HepG2 (cell line): Measurements from ENCODE around the gene TGFBI. TPM values are rescaled to one million over a fixed set of nuclear protein-coding genes. Genes with fewer than 3 reads are reported as not detected.

Source experiments
- ATAC-seq: fragments of 200-7000 bp; cut with Tn5 transposase; 3 replicates; pipeline ENCODE4 v1.9.1; 2020; ENCODE audit warnings: mild to moderate bottlenecking, moderate library complexity
- BruUV-seq: library from RNA; stranded (reverse); fragments of 400-500 nt; replicated peaks from 2 replicates; lab custom pipeline; 2021; lab: Mats Ljungman, UMichigan
- CTCF ChIA-PET: fragments of 300-600 bp; formaldehyde crosslinking; extraction: SDS; loops from one replicate; lab custom pipeline; 2021; ENCODE audit warnings: low total read pairs, inconsistent platforms, low intra/inter-chr PET ratio; lab: Yijun Ruan, JAX
- POLR2A ChIA-PET: fragments of 350-600 bp; sonication (Branson Sonifier 250); formaldehyde crosslinking; loops from one replicate; lab custom pipeline; 2020; ENCODE audit warnings: antibody characterized with exemption, inconsistent platforms; lab: Yijun Ruan, JAX
- DNase-seq: peaks from one replicate; pipeline ENCODE4 v3.0.0-alpha.2; 2015; ENCODE audit warnings: low spot score
- FAIRE-seq: peaks from 3 replicates; lab custom pipeline; 2011; peaks lifted over from hg19 to GRCh38; lab: Jason Lieb, UNC
- H2AFZ ChIP-seq: one replicate; pipeline ENCODE4 v1.6.1; 2011; ENCODE audit warnings: low read length, inconsistent platforms
- H3K27ac ChIP-seq: fragments of 300-600 bp; 3 replicates; pipeline ENCODE4 v1.8.0; 2011; ENCODE audit warnings: mixed run types, mild to moderate bottlenecking, mixed read lengths, low read length, inconsistent platforms; ENCODE audit not compliant: insufficient read depth; ENCODE audit errors: extremely low read length
- H3K27me3 ChIP-seq, 2 experiments: fragments of 200-600 bp in 1 of 2; 2 replicates in 1 of 2; 3 replicates in 1 of 2; pipeline versions ENCODE4 v1.6.0 to v1.8.0; 2011; ENCODE audit warnings: low read length in 2 of 2, mild to moderate bottlenecking in 2 of 2, moderate library complexity in 2 of 2, inconsistent platforms in 1 of 2; ENCODE audit not compliant: insufficient read depth in 2 of 2, control insufficient read depth in 1 of 2
- H3K36me3 ChIP-seq, 2 experiments: fragments of 200-600 bp in 1 of 2; replicated peaks in 1 of 2; 2 replicates in 1 of 2; 3 replicates in 1 of 2; pipeline versions ENCODE4 v1.5.1 to v1.8.0; 2011; ENCODE audit warnings: low read length in 2 of 2, inconsistent platforms in 1 of 2; ENCODE audit not compliant: insufficient read depth in 2 of 2, control insufficient read depth in 1 of 2
- H3K4me1 ChIP-seq: 2 replicates; pipeline ENCODE4 v1.5.1; 2012; ENCODE audit warnings: low read length, inconsistent platforms; ENCODE audit not compliant: insufficient read depth
- H3K4me2 ChIP-seq: 2 replicates; pipeline ENCODE4 v1.6.0; 2011; ENCODE audit warnings: low read depth, low read length, inconsistent platforms
- H3K4me3 ChIP-seq, 3 experiments: fragments of 200-600 bp in 1 of 3; sonication (generic), shearing (Covaris generic) in 1 of 3; replicated peaks in 1 of 3; 2 replicates each; pipeline ENCODE4 v1.5.1; 2011 to 2016; ENCODE audit warnings: low read length in 3 of 3, inconsistent platforms in 2 of 3, low read depth in 2 of 3, mild to moderate bottlenecking in 2 of 3, control low read depth in 1 of 3, mixed read lengths in 1 of 3; ENCODE audit not compliant: insufficient read depth in 1 of 3
- H3K79me2 ChIP-seq: one replicate; pipeline ENCODE4 v1.6.1; 2011; ENCODE audit warnings: low read length, inconsistent platforms; ENCODE audit not compliant: insufficient read depth
- H3K9ac ChIP-seq: 2 replicates; pipeline ENCODE4 v1.6.0; 2011; ENCODE audit warnings: mild to moderate bottlenecking, low read depth, low read length, inconsistent platforms; ENCODE audit not compliant: insufficient read depth
- H3K9me3 ChIP-seq: 2 replicates; pipeline ENCODE4 v1.5.1; 2012; ENCODE audit warnings: mild to moderate bottlenecking, low read length
- H4K20me1 ChIP-seq: 2 replicates; pipeline ENCODE4 v1.6.0; 2011; ENCODE audit warnings: inconsistent platforms, mild to moderate bottlenecking, low read length, moderate library complexity; ENCODE audit not compliant: insufficient read depth
- FOXK1 ChIP-seq: sonication (generic); formaldehyde crosslinking; IDR thresholded peaks from 2 replicates; pipeline ENCODE4 v1.4.0; 2020; ENCODE audit warnings: low read depth, missing genetic modification reagents, borderline replicate concordance
- PHF21A ChIP-seq: sonication (generic); formaldehyde crosslinking; IDR thresholded peaks from 2 replicates; pipeline ENCODE4 v1.5.0; 2020; ENCODE audit warnings: mild to moderate bottlenecking, missing genetic modification reagents
- RAD21 ChIP-seq: fragments of 450-650 bp; formaldehyde crosslinking; IDR thresholded peaks from 2 replicates; pipeline ENCODE4 v1.5.0; 2020; ENCODE audit warnings: mild to moderate bottlenecking
- RFX5 ChIP-seq: IDR thresholded peaks from 2 replicates; pipeline ENCODE4 v1.6.1; 2011; ENCODE audit warnings: low read depth, low read length, improper control_type of control experiment
- ZBTB3 ChIP-seq: sonication (generic); formaldehyde crosslinking; IDR thresholded peaks from 2 replicates; pipeline ENCODE4 v1.4.0; 2020; ENCODE audit warnings: low read depth, mild to moderate bottlenecking, moderate library complexity, missing genetic modification reagents, borderline replicate concordance
- ZNF768 ChIP-seq: sonication (generic); formaldehyde crosslinking; IDR thresholded peaks from 2 replicates; pipeline ENCODE4 v1.4.0; 2020; ENCODE audit warnings: missing genetic modification reagents
- ZNF792 ChIP-seq: IDR thresholded peaks from 2 replicates; pipeline ENCODE4 v1.6.1; 2016
- WGBS: methylation state at CpG from one replicate; pipeline ENCODE4 v1.1.6; 2017; ENCODE audit warnings: low lambda C conversion rate; 5-methylcytosine and 5-hydroxymethylcytosine counted together
- in situ Hi-C: cut with HindIII; loops from 2 replicates; pipeline ENCODE4 v1.10.0; 2017; ENCODE audit warnings: low pct_unique_long_range_greater_than_20kb; ENCODE audit not compliant: extremely low pct_ligation_motif_present
- intact Hi-C: fragments of 100-400 bp; cut with micrococcal nuclease; formaldehyde crosslinking; loops from one replicate; pipeline ENCODE4 v1.10.0; 2022; ENCODE audit not compliant: unreplicated experiment
- polyA plus RNA-seq, 8 experiments: library from polyadenylated mRNA; depleted of rRNA in 3 of 8; stranded (reverse) in 7 of 8; unstranded in 1 of 8; fragments of >200 nt; fragmentation: Illumina TruSeq in 4 of 8; extraction: Trizol in 4 of 8; gene quantifications; 2 replicates each; pipeline versions ENCODE4 v1.2.1 to v1.2.3, GENCODE V29; 2011 to 2016; ENCODE audit warnings: low read depth in 4 of 8, missing spikeins in 1 of 8, mixed read lengths in 1 of 8; ENCODE audit not compliant: insufficient read depth in 1 of 8
- total RNA-seq, 5 experiments: library from RNA; depleted of rRNA; stranded (reverse); fragments of >200 nt; fragmentation: Illumina TruSeq; extraction: Trizol; gene quantifications; 2 replicates each; pipeline ENCODE4 v1.2.3, GENCODE V29; 2016; ENCODE audit warnings: low read depth in 1 of 5
- TF ChIP-seq, protein P1 (sequence below): sonication (generic); formaldehyde crosslinking; IDR thresholded peaks from 2 replicates; pipeline ENCODE4 v1.5.0; 2020; ENCODE audit warnings: mild to moderate bottlenecking, missing genetic modification reagents

TGFBI gene
- total and polyA plus RNA-seq, 2 of the 13 experiments (the other 11 are each of a cell fraction or from before 2014, with no cell fraction given) = 275 to 457 TPM

DNA sequence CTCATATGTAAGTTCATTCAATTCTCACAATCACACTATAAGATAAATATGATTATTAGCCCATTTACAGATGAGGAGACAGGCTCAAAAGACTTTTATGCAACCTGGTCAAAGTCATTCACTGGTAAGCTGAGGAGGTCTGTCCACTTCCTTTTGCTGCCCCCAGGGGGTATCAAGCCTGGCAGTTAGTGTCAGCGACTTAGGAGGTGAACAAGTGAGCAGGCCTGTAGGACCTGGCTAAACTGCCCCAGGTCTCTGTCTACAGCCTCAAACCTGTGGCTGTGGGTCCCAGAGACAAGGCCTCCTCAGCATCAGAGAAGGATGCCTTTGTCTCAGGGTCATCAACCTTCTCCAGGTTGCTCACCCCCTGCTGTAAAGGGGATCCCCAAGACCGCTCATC lies 10.4 kb downstream of the TGFBI start:
- 100% methylated on average over 2 of the region's 2 CpGs for WGBS
- Histone ChIP-seq H3K4me3 (no peak overlapping the region), H3K4me1 (peaks cover 25% of the 10 kb centered on the region), H3K9me3 (no peaks in the 10 kb centered on the region), H3K79me2 (peaks cover 4% of the 10 kb centered on the region), H4K20me1 (no peaks in the 10 kb centered on the region), H3K9ac (no peak overlapping the region), H3K27me3 (no peaks in the 10 kb centered on the region), H3K27ac (no peak overlapping the region), H2AFZ (no peak overlapping the region), H3K4me2 (no peak overlapping the region)
- DNase-seq = no peak
- FAIRE-seq = no peak
- POLR2A ChIA-PET = interaction anchor here (1.4 to 5.4 kb wide), 3 partner anchors 11 to 24 kb away, joined by 3 to 29 read pairs (median 12); partner anchors contain the start of gene TGFBI
- in situ Hi-C loops (no loop called here), intact Hi-C loops (no loop called here)
- peak; percentile 51 for ATAC-seq
- CTCF ChIA-PET = no interaction called here
- BruUV-seq = no TSS peak
- TF ChIP-seq ZNF768 (CRISPR knock-in tag) (no peak), ZBTB3 (no peak), RFX5 (no peak), FOXK1 (no peak), PHF21A (CRISPR knock-in tag) (no peak), ZNF792 (CRISPR knock-in tag) (no peak), RAD21 (CRISPR knock-in tag) (0 out of 2 replicates have a peak, but pooled peaks have one; percentile 32)
- TF ChIP-seq, protein P1, sequence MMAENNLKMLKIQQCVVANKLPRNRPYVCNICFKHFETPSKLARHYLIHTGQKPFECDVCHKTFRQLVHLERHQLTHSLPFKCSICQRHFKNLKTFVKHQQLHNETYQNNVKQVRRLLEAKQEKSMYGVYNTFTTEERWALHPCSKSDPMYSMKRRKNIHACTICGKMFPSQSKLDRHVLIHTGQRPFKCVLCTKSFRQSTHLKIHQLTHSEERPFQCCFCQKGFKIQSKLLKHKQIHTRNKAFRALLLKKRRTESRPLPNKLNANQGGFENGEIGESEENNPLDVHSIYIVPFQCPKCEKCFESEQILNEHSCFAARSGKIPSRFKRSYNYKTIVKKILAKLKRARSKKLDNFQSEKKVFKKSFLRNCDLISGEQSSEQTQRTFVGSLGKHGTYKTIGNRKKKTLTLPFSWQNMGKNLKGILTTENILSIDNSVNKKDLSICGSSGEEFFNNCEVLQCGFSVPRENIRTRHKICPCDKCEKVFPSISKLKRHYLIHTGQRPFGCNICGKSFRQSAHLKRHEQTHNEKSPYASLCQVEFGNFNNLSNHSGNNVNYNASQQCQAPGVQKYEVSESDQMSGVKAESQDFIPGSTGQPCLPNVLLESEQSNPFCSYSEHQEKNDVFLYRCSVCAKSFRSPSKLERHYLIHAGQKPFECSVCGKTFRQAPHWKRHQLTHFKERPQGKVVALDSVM (CRISPR knock-in tag) = no peak
- TF ChIP-seq, all 625 proteins: peak for 1
- peaks cover 27 to 71% of the 10 kb centered on the region in 2 experiments for H3K36me3 ChIP-seq
